ENCODE data around the gene BACE2.

Gene BACE2

GRCh38 chr21:41167348-41168342, at the start of gene BACE2:
Gene BACE2, plus strand, starts transcription at chr21:41168160. Its CDS starts 104 bp downstream, at chr21:41168264.
- DNase-seq: no peak

- no peak for DNase-seq
Measured at GRCh38 chr21:41119901-41120300, 48.1 kb upstream of the BACE2 start.

- DNase-seq: no peak
Measured at GRCh38 chr21:41120997-41121396, 47.0 kb upstream of the BACE2 start.

GRCh38 chr21:41121785-41122415, 46.1 kb upstream of the BACE2 start:
- DNase-seq: peak; percentile 14

- no peak for DNase-seq
Measured at GRCh38 chr21:41124641-41125201, 43.2 kb upstream of the BACE2 start.

- DNase-seq: no peak
Measured at GRCh38 chr21:41128981-41129380, 39.0 kb upstream of the BACE2 start.

GRCh38 chr21:41130883-41131282, 37.1 kb upstream of the BACE2 start:
- no peak for DNase-seq

GRCh38 chr21:41133874-41134522, 34.0 kb upstream of the BACE2 start:
- no peak for DNase-seq

- DNase-seq: no peak
Measured at GRCh38 chr21:41135746-41136145, 32.2 kb upstream of the BACE2 start.

GRCh38 chr21:41136286-41136685, 31.7 kb upstream of the BACE2 start:
- no peak for DNase-seq

GRCh38 chr21:41137401-41137800, 30.6 kb upstream of the BACE2 start:
- DNase-seq: no peak

- DNase-seq: no peak
Measured at GRCh38 chr21:41137889-41138288, 30.1 kb upstream of the BACE2 start.

- DNase-seq: no peak
Measured at GRCh38 chr21:41138711-41139110, 29.2 kb upstream of the BACE2 start.

- DNase-seq: no peak
Measured at GRCh38 chr21:41139275-41139674, 28.7 kb upstream of the BACE2 start.

- no peak for DNase-seq
Measured at GRCh38 chr21:41139951-41140350, 28.0 kb upstream of the BACE2 start.

- DNase-seq: no peak
Measured at GRCh38 chr21:41141031-41141457, 26.9 kb upstream of the BACE2 start.

GRCh38 chr21:41142051-41142795, 25.7 kb upstream of the BACE2 start:
- DNase-seq: no peak

GRCh38 chr21:41143596-41144325, 24.2 kb upstream of the BACE2 start:
- no peak for DNase-seq

GRCh38 chr21:41147096-41147978, 20.6 kb upstream of the BACE2 start:
- no peak for DNase-seq

GRCh38 chr21:41147979-41148355, 20.0 kb upstream of the BACE2 start:
- no peak for DNase-seq

- DNase-seq: no peak
Measured at GRCh38 chr21:41148798-41149197, 19.2 kb upstream of the BACE2 start.
